ENCODE results near the gene APOF.
"Not testable (repeated sequence)": the region's sequence is repeated elsewhere in the genome, so short reads cannot be mapped to it uniquely, and the experiment has no call there.

- TF ChIP-seq CTCF (IDR thresholded peaks at IDR 0.05; ENCODE audit: low read depth, low read length, poor library complexity, severe bottlenecking); EZH2phosphoT487 (IDR thresholded peaks at IDR 0.05; ENCODE audit: borderline replicate concordance, low read length): not testable (repeated sequence)
Measured at GRCh38 chr12:56321610-56322009, 41.0 kb downstream of the APOF start.
